Neuronal stem cell (in vitro differentiated cells): Measurements from ENCODE around the gene GALNS.
A peak's percentile ranks its signal among the peaks of the same experiment; 100 is the strongest.

Experiments used
- DNase-seq: peaks from one replicate; pipeline ENCODE4 v3.0.0-alpha.2; 2013; ENCODE audit warnings: low spot score
- H2AFZ ChIP-seq: one replicate; pipeline ENCODE4 v1.6.1; 2013; ENCODE audit warnings: mild to moderate bottlenecking, low read length, inconsistent platforms
- H2AK5ac ChIP-seq: 2 replicates; pipeline ENCODE4 v1.6.1; 2013; ENCODE audit warnings: low read depth, mild to moderate bottlenecking, inconsistent platforms, low read length, moderate library complexity, mixed read lengths
- H2BK120ac ChIP-seq: 2 replicates; pipeline ENCODE4 v1.6.1; 2013; ENCODE audit warnings: low read depth, mild to moderate bottlenecking, inconsistent platforms, low read length, moderate library complexity, mixed read lengths
- H2BK12ac ChIP-seq: one replicate; pipeline ENCODE4 v1.6.1; 2013; ENCODE audit warnings: low read length, inconsistent platforms
- H2BK15ac ChIP-seq: 2 replicates; pipeline ENCODE4 v1.6.1; 2013; ENCODE audit warnings: mild to moderate bottlenecking, low read length, inconsistent platforms, mixed read lengths
- H2BK5ac ChIP-seq: one replicate; pipeline ENCODE4 v1.6.1; 2013; ENCODE audit warnings: inconsistent platforms, mild to moderate bottlenecking, low read length, moderate library complexity
- H3K14ac ChIP-seq: one replicate; pipeline ENCODE4 v1.6.1; 2013; ENCODE audit warnings: low read length, inconsistent platforms
- H3K18ac ChIP-seq: 2 replicates; pipeline ENCODE4 v1.6.1; 2013; ENCODE audit warnings: low read length, inconsistent platforms
- H3K23ac ChIP-seq: 2 replicates; pipeline ENCODE4 v1.6.1; 2013; ENCODE audit warnings: low read depth, mild to moderate bottlenecking, mixed read lengths, low read length, inconsistent platforms; ENCODE audit not compliant: poor library complexity
- H3K27ac ChIP-seq: replicated peaks from 3 replicates; pipeline ENCODE4 v1.5.1; 2013; ENCODE audit warnings: low read length, inconsistent platforms
- H3K27me3 ChIP-seq, 3 experiments: 2 replicates each; pipeline ENCODE4 v1.6.1; 2013; ENCODE audit warnings: low read length in 3 of 3, mild to moderate bottlenecking in 2 of 3, inconsistent platforms in 1 of 3, low read depth in 1 of 3, mixed read lengths in 1 of 3, moderate library complexity in 1 of 3; ENCODE audit not compliant: control insufficient read depth in 3 of 3, insufficient read depth in 3 of 3
- H3K36me3 ChIP-seq, 2 donors: replicated peaks in 1 of 2; 2 replicates each; pipeline ENCODE4 v1.6.1; 2013; ENCODE audit warnings: low read length in 2 of 2; ENCODE audit not compliant: control insufficient read depth in 2 of 2, insufficient read depth in 2 of 2
- H3K4ac ChIP-seq: 2 replicates; pipeline ENCODE4 v1.6.1; 2013; ENCODE audit warnings: inconsistent platforms, mild to moderate bottlenecking, low read length, moderate library complexity
- H3K4me1 ChIP-seq, 2 donors: 1 replicate in 1 of 2; 2 replicates in 1 of 2; pipeline ENCODE4 v1.6.1; 2013; ENCODE audit warnings: low read length in 2 of 2, low read depth in 1 of 2; ENCODE audit not compliant: control insufficient read depth in 2 of 2, insufficient read depth in 1 of 2
- H3K4me2 ChIP-seq: one replicate; pipeline ENCODE4 v1.6.1; 2013; ENCODE audit warnings: mild to moderate bottlenecking, low read length, inconsistent platforms; ENCODE audit not compliant: insufficient read depth, poor library complexity, severe bottlenecking
- H3K4me3 ChIP-seq, 2 donors: 2 replicates each; pipeline ENCODE4 v1.5.1; 2013; ENCODE audit warnings: low read length in 2 of 2, mild to moderate bottlenecking in 2 of 2, inconsistent platforms in 1 of 2, moderate library complexity in 1 of 2
- H3K79me1 ChIP-seq: one replicate; pipeline ENCODE4 v1.6.1; 2013; ENCODE audit warnings: low read depth, mild to moderate bottlenecking, inconsistent platforms, low read length, moderate library complexity
- H3K9ac ChIP-seq: one replicate; pipeline ENCODE4 v1.6.1; 2013; ENCODE audit warnings: mild to moderate bottlenecking, low read depth, low read length, inconsistent platforms; ENCODE audit not compliant: poor library complexity
- H3K9me3 ChIP-seq, 2 donors: replicated peaks in 1 of 2; 2 replicates each; pipeline versions ENCODE3 to v1.6.1; 2013; ENCODE audit warnings: low read length in 2 of 2, mild to moderate bottlenecking in 2 of 2, inconsistent platforms in 1 of 2, low read depth in 1 of 2, mixed read lengths in 1 of 2, moderate library complexity in 1 of 2; ENCODE audit not compliant: control insufficient read depth in 2 of 2, insufficient read depth in 1 of 2
- H4K8ac ChIP-seq: one replicate; pipeline ENCODE4 v1.6.1; 2013; ENCODE audit warnings: low read depth, mild to moderate bottlenecking, inconsistent platforms, low read length, moderate library complexity
- H4K91ac ChIP-seq: one replicate; pipeline ENCODE4 v1.6.1; 2013; ENCODE audit warnings: low read length, low read depth, mild to moderate bottlenecking, inconsistent platforms; ENCODE audit not compliant: poor library complexity
- WGBS, 2 donors: extraction: QIAGEN DNeasy Blood & Tissue Kit; methylation state at CpG; one replicate each; pipeline ENCODE4 v1.1.7; 2013; ENCODE audit warnings: missing lambda C conversion rate in 2 of 2, mixed read lengths in 1 of 2; ENCODE audit not compliant: insufficient read length in 2 of 2, insufficient replicate concordance in 1 of 2; ENCODE audit errors: extremely low coverage in 2 of 2; 5-methylcytosine and 5-hydroxymethylcytosine counted together

The GALNS gene

GRCh38 chr16:88857728-88858339 lies 1.1 kb upstream of the GALNS start:
- no peaks in the 10 kb centered on the region for H3K27me3 ChIP-seq
- no peak overlapping the region for H3K14ac ChIP-seq
- no peak overlapping the region for H3K27ac ChIP-seq
- H3K4me2 ChIP-seq: peak overlapping the region; percentile 90
- peaks cover 11 to 26% of the 10 kb centered on the region in 2 donors for H3K4me1 ChIP-seq
- H2BK120ac ChIP-seq: no peak overlapping the region
- H3K79me1 ChIP-seq: peaks cover 12% of the 10 kb centered on the region
- no peak overlapping the region for H2BK5ac ChIP-seq
- peaks cover 17 to 32% of the 10 kb centered on the region in 2 donors for H3K36me3 ChIP-seq
- no peak overlapping the region for H4K8ac ChIP-seq
- H2BK15ac ChIP-seq: no peak overlapping the region
- no peak overlapping the region for H3K18ac ChIP-seq
- peak overlapping the region; percentile 88 to 94 for H3K4me3 ChIP-seq
- H2AK5ac ChIP-seq: peak overlapping the region; percentile 63
- no CpG with 5 or more reads among the region's 12 CpGs for WGBS, 2 donors
- no peak overlapping the region for H3K4ac ChIP-seq
- no peak overlapping the region for H3K23ac ChIP-seq
- no peak overlapping the region for H4K91ac ChIP-seq
- no peaks in the 10 kb centered on the region for H3K9me3 ChIP-seq
- no peak overlapping the region for H2BK12ac ChIP-seq
- DNase-seq: peak; percentile 47
- H3K9ac ChIP-seq: peak overlapping the region; percentile 90
- H2AFZ ChIP-seq: peak overlapping the region; percentile 92

- peak overlapping the region; percentile 64 for H3K14ac ChIP-seq
- H2BK5ac ChIP-seq: no peak overlapping the region
- H3K9ac ChIP-seq: peak overlapping the region; percentile 89
- no peak overlapping the region for H2BK12ac ChIP-seq
- WGBS, 2 donors: no CpG with 5 or more reads among the region's 53 CpGs
- peak overlapping the region; percentile 86 for H3K18ac ChIP-seq
- no peaks in the 10 kb centered on the region for H3K9me3 ChIP-seq
- peak overlapping the region; percentile 45 for H2BK15ac ChIP-seq
- H2BK120ac ChIP-seq: no peak overlapping the region
- H3K79me1 ChIP-seq: peaks cover 13% of the 10 kb centered on the region
- peak overlapping the region; percentile 87 to 88 for H3K4me3 ChIP-seq
- H3K23ac ChIP-seq: peak overlapping the region; percentile 98
- peaks cover 16 to 25% of the 10 kb centered on the region in 2 donors for H3K36me3 ChIP-seq
- H3K4me1 ChIP-seq: peaks cover 11 to 26% of the 10 kb centered on the region in 2 donors
- H2AFZ ChIP-seq: peak overlapping the region; percentile 92
- H3K27ac ChIP-seq: no peak overlapping the region
- H3K4ac ChIP-seq: peak overlapping the region; percentile 46
- H4K8ac ChIP-seq: no peak overlapping the region
- H3K27me3 ChIP-seq: no peaks in the 10 kb centered on the region
- H4K91ac ChIP-seq: no peak overlapping the region
- peak overlapping the region; percentile 92 for H3K4me2 ChIP-seq
- peak; percentile 37 for DNase-seq
- peak overlapping the region; percentile 74 for H2AK5ac ChIP-seq
These were observed 472 bp downstream of the GALNS start for GRCh38 chr16:88856122-88856827.

GRCh38 chr16:88855736-88856121 lies 1.0 kb downstream of the GALNS start:
- no peak for DNase-seq
- Histone ChIP-seq H3K9me3 (no peaks in the 10 kb centered on the region), H2AFZ (no peak overlapping the region), H4K91ac (no peak overlapping the region), H2BK120ac (no peak overlapping the region), H3K4me3 (peak overlapping the region; percentile 52 to 87), H2BK12ac (peak overlapping the region; percentile 49), H2AK5ac (peak overlapping the region; percentile 74), H2BK15ac (peak overlapping the region; percentile 45), H3K27ac (no peak overlapping the region), H3K4me2 (peak overlapping the region; percentile 92), H3K4me1 (peaks cover 11 to 26% of the 10 kb centered on the region in 2 donors), H3K79me1 (peaks cover 13% of the 10 kb centered on the region), H3K18ac (peak overlapping the region; percentile 86), H3K9ac (peak overlapping the region; percentile 89), H4K8ac (no peak overlapping the region), H3K36me3 (peaks cover 15 to 19% of the 10 kb centered on the region in 2 donors), H3K23ac (peak overlapping the region; percentile 75), H3K27me3 (no peaks in the 10 kb centered on the region), H2BK5ac (no peak overlapping the region), H3K4ac (peak overlapping the region; percentile 46), H3K14ac (peak overlapping the region; percentile 64)
- no CpG with 5 or more reads among the region's 13 CpGs for WGBS, 2 donors

GRCh38 chr16:88855176-88855575 lies 1.6 kb downstream of the GALNS start:
- H2AFZ ChIP-seq: no peak overlapping the region
- no peak overlapping the region for H3K14ac ChIP-seq
- no peaks in the 10 kb centered on the region for H3K27me3 ChIP-seq
- no peak overlapping the region for H4K91ac ChIP-seq
- H4K8ac ChIP-seq: no peak overlapping the region
- peaks cover 13% of the 10 kb centered on the region for H3K79me1 ChIP-seq
- H2AK5ac ChIP-seq: no peak overlapping the region
- no peaks in the 10 kb centered on the region for H3K9me3 ChIP-seq
- no peak overlapping the region for H3K23ac ChIP-seq
- H2BK5ac ChIP-seq: no peak overlapping the region
- peaks cover 12 to 14% of the 10 kb centered on the region in 2 donors for H3K36me3 ChIP-seq
- WGBS, 2 donors: 100% methylated on average over 1 of the region's 8 CpGs
- no peak overlapping the region for H2BK120ac ChIP-seq
- no peak for DNase-seq
- H3K4me1 ChIP-seq: peaks cover 11 to 26% of the 10 kb centered on the region in 2 donors
- H3K9ac ChIP-seq: no peak overlapping the region
- H3K4me3 ChIP-seq: no peak overlapping the region
- no peak overlapping the region for H3K18ac ChIP-seq
- no peak overlapping the region for H3K27ac ChIP-seq
- no peak overlapping the region for H2BK15ac ChIP-seq
- no peak overlapping the region for H3K4me2 ChIP-seq
- no peak overlapping the region for H3K4ac ChIP-seq
- no peak overlapping the region for H2BK12ac ChIP-seq
